MM.1S (cell line): ENCODE measurements around the gene GCC1.

Source experiments
- EZH2phosphoT487 ChIP-seq: fragments of 300-600 bp; sonication (generic); IDR thresholded peaks from 2 replicates; pipeline ENCODE4 v1.6.1; 2018; ENCODE audit warnings: antibody characterized with exemption, low read length
- TF ChIP-seq, protein P1 (sequence below): fragments of 300-600 bp; sonication (generic); IDR thresholded peaks from 2 replicates; pipeline ENCODE4 v1.5.1; 2016; ENCODE audit warnings: antibody characterized with exemption, low read length, mixed read lengths

GRCh38 chr7:127632276-127632910, 47.0 kb upstream of the GCC1 start:
- TF ChIP-seq, protein P1, sequence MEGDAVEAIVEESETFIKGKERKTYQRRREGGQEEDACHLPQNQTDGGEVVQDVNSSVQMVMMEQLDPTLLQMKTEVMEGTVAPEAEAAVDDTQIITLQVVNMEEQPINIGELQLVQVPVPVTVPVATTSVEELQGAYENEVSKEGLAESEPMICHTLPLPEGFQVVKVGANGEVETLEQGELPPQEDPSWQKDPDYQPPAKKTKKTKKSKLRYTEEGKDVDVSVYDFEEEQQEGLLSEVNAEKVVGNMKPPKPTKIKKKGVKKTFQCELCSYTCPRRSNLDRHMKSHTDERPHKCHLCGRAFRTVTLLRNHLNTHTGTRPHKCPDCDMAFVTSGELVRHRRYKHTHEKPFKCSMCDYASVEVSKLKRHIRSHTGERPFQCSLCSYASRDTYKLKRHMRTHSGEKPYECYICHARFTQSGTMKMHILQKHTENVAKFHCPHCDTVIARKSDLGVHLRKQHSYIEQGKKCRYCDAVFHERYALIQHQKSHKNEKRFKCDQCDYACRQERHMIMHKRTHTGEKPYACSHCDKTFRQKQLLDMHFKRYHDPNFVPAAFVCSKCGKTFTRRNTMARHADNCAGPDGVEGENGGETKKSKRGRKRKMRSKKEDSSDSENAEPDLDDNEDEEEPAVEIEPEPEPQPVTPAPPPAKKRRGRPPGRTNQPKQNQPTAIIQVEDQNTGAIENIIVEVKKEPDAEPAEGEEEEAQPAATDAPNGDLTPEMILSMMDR = no peak
- no peak for TF ChIP-seq EZH2phosphoT487
